ENCODE measurements around the gene GPR101. TPM values are rescaled to one million over a fixed set of nuclear protein-coding genes. Genes with fewer than 3 reads are reported as not detected.

Gene GPR101
- polyA plus RNA-seq, 2 donors = not detected

GRCh38 chrX:137044893-137045292, 11.1 kb upstream of the GPR101 start:
- Histone ChIP-seq H3K4me3 (ENCODE audit: low read depth in 1 of 2, low read length in 2 of 2) (no peak overlapping the region), H3K27me3 (ENCODE audit: control insufficient read depth in 1 of 2, insufficient read depth in 2 of 2, low read length in 2 of 2) (peaks cover 0 to 3% of the 10 kb centered on the region in 2 donors), H3K4me1 (ENCODE audit: control insufficient read depth in 2 of 2, insufficient read depth in 2 of 2, low read length in 1 of 2) (no peaks in the 10 kb centered on the region), H3K9me3 (ENCODE audit: control insufficient read depth in 2 of 2, insufficient read depth in 1 of 2, low read depth in 1 of 2, low read length in 1 of 2) (no peaks in the 10 kb centered on the region), H3K27ac (ENCODE audit: low read depth in 2 of 2, low read length in 1 of 2) (no peak overlapping the region), H3K36me3 (ENCODE audit: control insufficient read depth in 2 of 2, insufficient read depth in 2 of 2, low read length in 1 of 2) (no peaks in the 10 kb centered on the region)
- 59 to 67% methylated on average over 4 of the region's 4 CpGs for WGBS, 2 donors

DNA sequence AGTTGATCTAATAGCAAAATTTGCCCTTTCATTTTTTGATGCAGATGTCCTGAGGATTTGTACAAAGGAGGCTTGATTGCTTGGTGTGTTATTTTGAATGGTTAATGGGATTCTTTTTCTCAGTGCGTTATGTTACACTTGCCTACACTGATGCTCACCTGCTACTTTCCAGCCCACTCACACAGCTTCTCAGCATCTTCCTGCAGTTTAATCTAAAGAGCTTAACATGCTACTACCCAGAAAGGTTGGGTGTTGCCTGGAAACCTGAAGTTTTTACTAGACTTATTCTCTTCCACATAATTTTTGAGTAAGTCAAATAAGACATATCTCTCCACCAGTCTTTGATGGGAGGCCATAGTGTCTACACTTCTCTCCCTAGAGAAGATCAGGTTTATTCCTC, 9.9 kb upstream of the GPR101 start:
- Histone ChIP-seq H3K9me3 (ENCODE audit: control insufficient read depth in 2 of 2, insufficient read depth in 1 of 2, low read depth in 1 of 2, low read length in 1 of 2) (no peaks in the 10 kb centered on the region), H3K36me3 (ENCODE audit: control insufficient read depth in 2 of 2, insufficient read depth in 2 of 2, low read length in 1 of 2) (no peaks in the 10 kb centered on the region), H3K27me3 (ENCODE audit: control insufficient read depth in 1 of 2, insufficient read depth in 2 of 2, low read length in 2 of 2) (peaks cover 0 to 3% of the 10 kb centered on the region in 2 donors), H3K4me1 (ENCODE audit: control insufficient read depth in 2 of 2, insufficient read depth in 2 of 2, low read length in 1 of 2) (no peaks in the 10 kb centered on the region), H3K27ac (ENCODE audit: low read depth in 2 of 2, low read length in 1 of 2) (no peak overlapping the region), H3K4me3 (ENCODE audit: low read depth in 1 of 2, low read length in 2 of 2) (no peak overlapping the region)
- 76 to 96% methylated on average over 1 of the region's 1 CpG for WGBS, 2 donors

DNA sequence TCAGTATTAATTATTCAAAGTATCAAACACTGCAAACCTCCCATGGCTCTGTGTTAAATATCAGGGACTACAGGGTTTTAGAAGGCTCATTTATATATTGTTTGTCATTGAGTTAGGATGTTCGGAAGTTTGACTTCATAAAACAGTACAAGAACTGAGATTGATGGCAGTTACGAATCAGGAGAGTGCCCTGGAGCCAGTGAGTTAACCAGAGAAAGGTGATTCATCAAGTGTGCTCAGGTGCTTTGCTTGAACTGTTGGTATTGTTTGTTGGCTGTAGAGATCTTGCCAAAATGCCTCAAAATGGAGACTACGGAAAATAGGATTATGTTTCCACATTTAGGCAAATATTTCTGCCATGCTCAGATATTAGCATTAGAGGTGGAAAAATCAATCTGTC, 7.5 kb upstream of the GPR101 start:
- H3K27me3 ChIP-seq (ENCODE audit: control insufficient read depth in 1 of 2, insufficient read depth in 2 of 2, low read length in 2 of 2) = no peaks in the 10 kb centered on the region
- WGBS, 2 donors = 52 to 59% methylated on average over 3 of the region's 3 CpGs

DNA sequence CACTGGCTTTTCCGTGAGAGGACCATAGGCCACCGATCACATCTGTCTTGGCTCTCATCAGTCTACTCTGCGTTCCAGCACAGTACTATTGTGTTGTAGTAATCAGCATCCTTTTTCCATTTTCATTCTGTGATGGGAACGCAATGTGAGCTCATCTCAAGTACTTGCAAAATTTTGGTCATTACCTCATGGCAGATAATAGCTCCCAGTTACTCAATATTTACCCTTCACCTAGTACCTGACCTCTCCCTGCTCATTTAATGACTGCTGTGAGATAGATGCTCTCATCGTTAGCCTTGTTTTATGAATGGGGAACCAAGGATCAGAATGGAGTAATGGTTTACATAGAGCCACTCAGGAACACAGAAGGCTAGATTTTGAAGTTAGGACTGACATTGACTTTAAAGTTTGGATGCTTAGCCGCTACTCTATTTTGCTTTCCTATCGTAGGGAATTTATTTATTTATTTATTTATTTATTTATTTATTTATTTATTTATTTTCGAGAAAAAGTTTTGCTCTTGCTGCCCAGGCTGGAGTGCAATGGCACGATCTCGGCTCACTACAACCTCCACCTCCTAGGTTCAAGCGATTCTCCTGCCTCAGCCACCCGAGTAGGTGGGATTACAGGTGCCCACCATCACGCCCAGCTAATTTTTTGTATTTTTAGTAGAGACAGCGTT, 6.5 kb upstream of the GPR101 start:
- Histone ChIP-seq H3K4me3 (ENCODE audit: low read depth in 1 of 2, low read length in 2 of 2) (no peak overlapping the region), H3K4me1 (ENCODE audit: control insufficient read depth in 2 of 2, insufficient read depth in 2 of 2, low read length in 1 of 2) (no peaks in the 10 kb centered on the region), H3K9me3 (ENCODE audit: control insufficient read depth in 2 of 2, insufficient read depth in 1 of 2, low read depth in 1 of 2, low read length in 1 of 2) (no peaks in the 10 kb centered on the region), H3K27me3 (ENCODE audit: control insufficient read depth in 1 of 2, insufficient read depth in 2 of 2, low read length in 2 of 2) (no peaks in the 10 kb centered on the region), H3K36me3 (ENCODE audit: control insufficient read depth in 2 of 2, insufficient read depth in 2 of 2, low read length in 1 of 2) (no peaks in the 10 kb centered on the region), H3K27ac (ENCODE audit: low read depth in 2 of 2, low read length in 1 of 2) (no peak overlapping the region)
- whole genome bisulfite sequencing, 2 donors = 80 to 93% methylated on average over 14 of the region's 14 CpGs

More for the DNA sequence above, 7.5 kb upstream of the GPR101 start:
- Histone ChIP-seq H3K4me3 (ENCODE audit: low read depth in 1 of 2, low read length in 2 of 2) (no peak overlapping the region), H3K36me3 (ENCODE audit: control insufficient read depth in 2 of 2, insufficient read depth in 2 of 2, low read length in 1 of 2) (no peaks in the 10 kb centered on the region), H3K4me1 (ENCODE audit: control insufficient read depth in 2 of 2, insufficient read depth in 2 of 2, low read length in 1 of 2) (no peaks in the 10 kb centered on the region), H3K9me3 (ENCODE audit: control insufficient read depth in 2 of 2, insufficient read depth in 1 of 2, low read depth in 1 of 2, low read length in 1 of 2) (no peaks in the 10 kb centered on the region), H3K27ac (ENCODE audit: low read depth in 2 of 2, low read length in 1 of 2) (no peak overlapping the region)

- Histone ChIP-seq H3K27me3 (ENCODE audit: control insufficient read depth in 1 of 2, insufficient read depth in 2 of 2, low read length in 2 of 2) (peaks cover 0 to 9% of the 10 kb centered on the region in 2 donors), H3K4me1 (ENCODE audit: control insufficient read depth in 2 of 2, insufficient read depth in 2 of 2, low read length in 1 of 2) (peaks cover 4% of the 10 kb centered on the region in 2 donors), H3K4me3 (ENCODE audit: low read depth in 1 of 2, low read length in 2 of 2) (no peak overlapping the region), H3K27ac (ENCODE audit: low read depth in 2 of 2, low read length in 1 of 2) (no peak overlapping the region), H3K9me3 (ENCODE audit: control insufficient read depth in 2 of 2, insufficient read depth in 1 of 2, low read depth in 1 of 2, low read length in 1 of 2) (peaks cover 0 to 3% of the 10 kb centered on the region in 2 donors), H3K36me3 (ENCODE audit: control insufficient read depth in 2 of 2, insufficient read depth in 2 of 2, low read length in 1 of 2) (no peaks in the 10 kb centered on the region)
- 24 to 29% methylated on average over 3 of the region's 3 CpGs for WGBS, 2 donors
These were observed 695 bp upstream of the GPR101 start for GRCh38 chrX:137034508-137034872.

DNA sequence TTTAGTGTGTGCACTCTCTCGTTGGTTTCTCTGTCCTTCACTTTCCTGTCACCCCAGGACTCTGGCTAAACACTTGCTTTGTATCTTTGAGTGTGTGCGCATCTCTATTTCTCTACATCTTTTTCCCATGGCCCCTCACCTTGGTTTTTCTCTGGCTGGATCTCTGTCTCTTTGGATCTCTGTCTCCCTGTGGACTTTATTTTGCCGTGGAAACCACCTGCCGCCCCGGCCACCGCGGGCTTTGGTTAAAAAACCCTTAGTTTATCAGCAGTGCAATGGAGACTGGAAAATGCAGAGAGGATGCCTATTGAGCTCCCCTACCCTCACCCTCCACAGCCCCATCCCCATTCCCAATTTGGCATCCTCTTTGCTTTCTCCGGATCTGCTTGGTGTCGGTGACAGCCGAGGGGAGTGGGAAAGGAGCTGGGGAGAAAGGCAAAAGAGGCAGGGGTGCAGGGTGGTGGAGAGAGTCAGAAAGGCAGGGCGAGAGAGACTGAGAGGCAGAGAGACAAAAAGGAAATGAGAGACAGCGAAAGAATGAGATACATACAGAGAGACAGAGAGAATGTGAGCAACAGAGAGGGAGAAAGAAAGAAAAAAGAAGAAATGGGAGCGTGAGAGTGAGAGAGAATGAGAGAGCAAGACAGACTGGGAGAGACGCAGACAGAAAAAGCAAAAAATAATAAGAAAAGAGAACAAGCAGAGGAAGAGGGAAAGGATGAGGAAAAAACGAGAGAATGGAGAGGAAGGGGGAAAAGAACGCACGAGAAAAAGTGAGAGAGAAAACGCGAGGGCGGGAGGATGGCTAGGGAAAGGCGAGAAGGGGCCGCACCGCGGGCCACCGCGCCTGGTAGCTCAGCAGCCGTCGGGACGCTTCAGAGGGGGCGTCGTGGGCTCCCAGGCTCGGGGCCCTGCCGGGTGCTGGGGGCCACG, 688 bp downstream of the GPR101 start:
- Histone ChIP-seq H3K27ac (ENCODE audit: low read depth in 2 of 2, low read length in 1 of 2) (no peak overlapping the region), H3K27me3 (ENCODE audit: control insufficient read depth in 1 of 2, insufficient read depth in 2 of 2, low read length in 2 of 2) (peaks cover 0 to 9% of the 10 kb centered on the region in 2 donors), H3K4me3 (ENCODE audit: low read depth in 1 of 2, low read length in 2 of 2) (peak overlapping the region in 1 of 2 donors; percentile 20), H3K9me3 (ENCODE audit: control insufficient read depth in 2 of 2, insufficient read depth in 1 of 2, low read depth in 1 of 2, low read length in 1 of 2) (peaks cover 0 to 3% of the 10 kb centered on the region in 2 donors), H3K4me1 (ENCODE audit: control insufficient read depth in 2 of 2, insufficient read depth in 2 of 2, low read length in 1 of 2) (peaks cover 4% of the 10 kb centered on the region in 2 donors), H3K36me3 (ENCODE audit: control insufficient read depth in 2 of 2, insufficient read depth in 2 of 2, low read length in 1 of 2) (no peaks in the 10 kb centered on the region)
- 5 to 38% methylated on average over 26 to 34 of the region's 34 CpGs for WGBS, 2 donors

DNA sequence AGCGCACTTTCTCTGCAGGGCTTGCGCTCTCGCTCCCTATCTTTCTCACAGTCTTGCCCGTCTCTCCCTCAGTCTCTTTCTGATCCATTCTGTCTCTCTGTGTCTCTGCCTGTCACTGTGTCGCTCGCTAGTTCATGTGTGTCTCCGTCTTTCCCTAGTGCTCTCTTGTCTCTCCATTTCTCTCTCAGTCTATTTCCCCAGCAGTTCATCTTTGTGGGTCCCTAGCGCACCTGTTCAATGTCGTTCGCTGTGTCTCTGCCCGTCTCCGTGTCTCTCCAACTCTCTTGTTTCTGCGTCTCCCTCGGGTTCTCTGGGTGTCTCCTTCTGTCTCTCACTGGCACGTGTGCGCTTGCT, 1.5 kb downstream of the GPR101 start:
- Histone ChIP-seq H3K27me3 (ENCODE audit: control insufficient read depth in 1 of 2, insufficient read depth in 2 of 2, low read length in 2 of 2) (peaks cover 0 to 9% of the 10 kb centered on the region in 2 donors), H3K36me3 (ENCODE audit: control insufficient read depth in 2 of 2, insufficient read depth in 2 of 2, low read length in 1 of 2) (no peaks in the 10 kb centered on the region), H3K4me1 (ENCODE audit: control insufficient read depth in 2 of 2, insufficient read depth in 2 of 2, low read length in 1 of 2) (peaks cover 4% of the 10 kb centered on the region in 2 donors), H3K4me3 (ENCODE audit: low read depth in 1 of 2, low read length in 2 of 2) (peak overlapping the region; percentile 31 to 42), H3K9me3 (ENCODE audit: control insufficient read depth in 2 of 2, insufficient read depth in 1 of 2, low read depth in 1 of 2, low read length in 1 of 2) (peaks cover 0 to 3% of the 10 kb centered on the region in 2 donors), H3K27ac (ENCODE audit: low read depth in 2 of 2, low read length in 1 of 2) (no peak overlapping the region)
- WGBS, 2 donors = 3 to 38% methylated on average over 16 of the region's 16 CpGs

DNA sequence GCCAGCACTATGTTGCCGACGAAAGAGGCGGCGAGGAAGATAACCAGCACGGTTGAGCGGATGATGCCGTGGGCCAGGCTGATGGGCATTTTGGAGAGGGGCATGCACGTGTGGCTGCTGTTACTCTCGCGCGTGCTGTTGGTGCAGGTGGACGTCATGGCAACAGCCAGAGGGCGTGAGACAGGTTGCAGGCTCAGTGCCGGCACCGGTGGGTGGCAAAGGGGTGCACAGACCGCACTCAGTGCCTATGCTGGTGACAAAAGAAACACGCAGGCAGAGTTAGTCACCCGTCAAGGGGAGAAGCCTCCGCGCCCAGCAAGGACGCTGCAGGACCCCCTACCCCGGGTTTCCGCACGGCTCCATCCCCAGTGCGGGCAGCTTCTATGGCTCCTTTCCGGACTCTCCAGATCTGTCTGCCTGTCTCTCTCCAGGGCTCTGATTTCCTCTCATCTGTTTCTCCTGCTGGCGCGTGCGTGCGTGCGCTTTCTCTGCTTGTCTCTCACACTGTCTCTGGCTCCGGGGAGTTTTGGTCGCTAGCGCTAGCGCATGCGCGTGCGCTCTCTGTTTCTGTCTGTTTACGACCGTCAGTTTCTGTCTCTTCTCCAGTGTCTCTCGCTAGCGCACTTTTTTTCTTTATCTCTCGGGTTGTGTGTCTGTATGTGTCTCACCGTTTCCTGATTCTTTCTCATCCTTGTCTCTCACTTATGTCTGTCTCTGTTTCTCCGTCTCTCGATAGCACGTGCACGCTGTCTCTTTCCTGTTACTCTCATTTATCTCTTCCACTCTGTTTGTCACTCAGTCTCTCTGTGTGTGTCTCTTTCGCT, 2.1 kb downstream of the GPR101 start:
- 3 to 25% methylated on average over 44 to 49 of the region's 49 CpGs for WGBS, 2 donors
- H3K27me3 ChIP-seq (ENCODE audit: control insufficient read depth in 1 of 2, insufficient read depth in 2 of 2, low read length in 2 of 2) = peaks cover 0 to 9% of the 10 kb centered on the region in 2 donors
- H3K9me3 ChIP-seq (ENCODE audit: control insufficient read depth in 2 of 2, insufficient read depth in 1 of 2, low read depth in 1 of 2, low read length in 1 of 2) = peaks cover 0 to 3% of the 10 kb centered on the region in 2 donors
- peak overlapping the region; percentile 31 to 42 for H3K4me3 ChIP-seq (ENCODE audit: low read depth in 1 of 2, low read length in 2 of 2)
- no peak overlapping the region for H3K27ac ChIP-seq (ENCODE audit: low read depth in 2 of 2, low read length in 1 of 2)
- no peaks in the 10 kb centered on the region for H3K36me3 ChIP-seq (ENCODE audit: control insufficient read depth in 2 of 2, insufficient read depth in 2 of 2, low read length in 1 of 2)
- H3K4me1 ChIP-seq (ENCODE audit: control insufficient read depth in 2 of 2, insufficient read depth in 2 of 2, low read length in 1 of 2) = peaks cover 4% of the 10 kb centered on the region in 2 donors

GRCh38 chrX:137031039-137031438, 2.8 kb downstream of the GPR101 start:
- H3K27me3 ChIP-seq (ENCODE audit: control insufficient read depth in 1 of 2, insufficient read depth in 2 of 2, low read length in 2 of 2) = peaks cover 0 to 9% of the 10 kb centered on the region in 2 donors
- no peak overlapping the region for H3K27ac ChIP-seq (ENCODE audit: low read depth in 2 of 2, low read length in 1 of 2)
- no peak overlapping the region for H3K4me3 ChIP-seq (ENCODE audit: low read depth in 1 of 2, low read length in 2 of 2)
- peaks cover 4% of the 10 kb centered on the region in 2 donors for H3K4me1 ChIP-seq (ENCODE audit: control insufficient read depth in 2 of 2, insufficient read depth in 2 of 2, low read length in 1 of 2)
- 17 to 38% methylated on average over 16 of the region's 16 CpGs for WGBS, 2 donors
- H3K9me3 ChIP-seq (ENCODE audit: control insufficient read depth in 2 of 2, insufficient read depth in 1 of 2, low read depth in 1 of 2, low read length in 1 of 2) = peaks cover 0 to 3% of the 10 kb centered on the region in 2 donors
- H3K36me3 ChIP-seq (ENCODE audit: control insufficient read depth in 2 of 2, insufficient read depth in 2 of 2, low read length in 1 of 2) = no peaks in the 10 kb centered on the region

All from esophagus (tissue), 2 donors.